GM23338 (cell line): ENCODE results near the gene FBN2. TPM values are rescaled to one million over a fixed set of nuclear protein-coding genes. Genes with fewer than 3 reads are reported as not detected.

Experiments
- ATAC-seq: fragments of 200-7000 bp; cut with Tn5 transposase; 3 replicates; pipeline ENCODE4 v1.9.1; 2020
- DNase-seq: peaks from one replicate; pipeline ENCODE4 v3.0.0-alpha.2; 2015; ENCODE audit warnings: low spot score
- H2AFZ ChIP-seq: fragments of 200-600 bp; sonication (generic); 2 replicates; pipeline ENCODE4 v1.8.0; 2016; ENCODE audit warnings: antibody characterized with exemption, mild to moderate bottlenecking, moderate library complexity
- H3F3A ChIP-seq: fragments of 200-600 bp; sonication (generic); replicated peaks from 2 replicates; pipeline ENCODE4 v1.8.0; 2017; ENCODE audit warnings: antibody characterized with exemption, mixed run types, low read depth
- H3K27ac ChIP-seq: fragments of 200-600 bp; sonication (generic); 2 replicates; pipeline ENCODE4 v1.6.1; 2016; ENCODE audit warnings: low read depth
- H3K27me3 ChIP-seq: fragments of 200-600 bp; sonication (generic); 2 replicates; pipeline ENCODE4 v1.8.0; 2016; ENCODE audit warnings: mild to moderate bottlenecking, mixed run types, moderate library complexity; ENCODE audit not compliant: insufficient read depth
- H3K36me3 ChIP-seq: fragments of 200-600 bp; sonication (generic); 2 replicates; pipeline ENCODE4 v1.8.0; 2016; ENCODE audit warnings: mild to moderate bottlenecking; ENCODE audit not compliant: insufficient read depth
- H3K4me1 ChIP-seq: fragments of 200-600 bp; sonication (generic); 2 replicates; pipeline ENCODE4 v1.8.0; 2016; ENCODE audit warnings: mild to moderate bottlenecking, moderate library complexity; ENCODE audit not compliant: insufficient read depth
- H3K4me2 ChIP-seq: fragments of 200-600 bp; sonication (generic); 2 replicates; pipeline ENCODE4 v1.7.1; 2017; ENCODE audit warnings: mixed run types
- H3K4me3 ChIP-seq: fragments of 200-600 bp; sonication (generic); 2 replicates; pipeline ENCODE4 v1.6.1; 2016; ENCODE audit warnings: mixed run types
- H3K79me2 ChIP-seq: fragments of 200-600 bp; sonication (generic); replicated peaks from 2 replicates; pipeline ENCODE4 v1.8.0; 2017; ENCODE audit warnings: mild to moderate bottlenecking; ENCODE audit not compliant: insufficient read depth
- H3K9me2 ChIP-seq: fragments of 200-600 bp; sonication (generic); 2 replicates; pipeline ENCODE4 v1.8.0; 2017; ENCODE audit not compliant: insufficient read depth
- H4K20me1 ChIP-seq: fragments of 200-600 bp; sonication (generic); replicated peaks from 2 replicates; pipeline ENCODE4 v1.8.0; 2017; ENCODE audit warnings: mild to moderate bottlenecking; ENCODE audit not compliant: insufficient read depth
- H3K27ac Mint-ChIP-seq: 2 replicates; pipeline ENCODE4 v1.8.0; 2020; ENCODE audit warnings: inconsistent platforms, mild to moderate bottlenecking, moderate library complexity, mixed read lengths
- H3K27me3 Mint-ChIP-seq: 3 replicates; pipeline ENCODE4 v1.8.0; 2022; ENCODE audit warnings: low read depth, mild to moderate bottlenecking, moderate library complexity, mixed read lengths, inconsistent platforms; ENCODE audit not compliant: insufficient read depth, poor library complexity
- H3K36me3 Mint-ChIP-seq: 3 replicates; pipeline ENCODE4 v1.8.0; 2021; ENCODE audit warnings: low read depth, mild to moderate bottlenecking, inconsistent platforms, moderate library complexity, mixed read lengths
- H3K4me1 Mint-ChIP-seq: 3 replicates; pipeline ENCODE4 v1.8.0; 2020; ENCODE audit warnings: mild to moderate bottlenecking, inconsistent platforms, mixed read lengths
- H3K4me3 Mint-ChIP-seq: 3 replicates; pipeline ENCODE4 v1.8.0; 2021; ENCODE audit warnings: moderate library complexity, mild to moderate bottlenecking, inconsistent platforms, mixed read lengths
- H3K9me3 Mint-ChIP-seq: 3 replicates; pipeline ENCODE4 v1.8.0; 2020; ENCODE audit warnings: moderate library complexity, mild to moderate bottlenecking, inconsistent platforms, mixed read lengths
- CREB1 ChIP-seq: fragments of 250-450 bp; sonication (Bioruptor Pico); IDR thresholded peaks from 2 replicates; pipeline ENCODE4 v1.5.0; 2020; ENCODE audit warnings: low read depth, mild to moderate bottlenecking, moderate library complexity
- CTCF ChIP-seq, 2 experiments: fragments of 200-600 bp in 1 of 2; sonication (generic) in 1 of 2; conservative IDR thresholded peaks; 2 replicates each; pipeline versions ENCODE4 v1.5.1 to v1.6.1; 2016 to 2017; ENCODE audit warnings: antibody characterized with exemption in 2 of 2, low read depth in 2 of 2, mild to moderate bottlenecking in 2 of 2, moderate library complexity in 1 of 2
- ETS1 ChIP-seq: IDR thresholded peaks from 2 replicates; pipeline ENCODE4 v1.6.1; 2016; ENCODE audit warnings: antibody characterized with exemption
- EZH2 ChIP-seq: fragments of 200-600 bp; sonication (generic); IDR thresholded peaks from one replicate; pipeline ENCODE4 v1.8.0; 2017; ENCODE audit warnings: antibody characterized with exemption, mild to moderate bottlenecking, low read depth; ENCODE audit not compliant: unreplicated experiment
- EZH2phosphoT487 ChIP-seq: fragments of 200-600 bp; sonication (generic); IDR thresholded peaks from one replicate; pipeline ENCODE4 v1.8.1; 2018; ENCODE audit warnings: antibody characterized with exemption; ENCODE audit not compliant: unreplicated experiment
- JUNB ChIP-seq: IDR thresholded peaks from one replicate; pipeline ENCODE4 v1.6.1; 2016; ENCODE audit warnings: antibody characterized with exemption; ENCODE audit not compliant: unreplicated experiment
- NANOG ChIP-seq: IDR thresholded peaks from 2 replicates; pipeline ENCODE4 v1.6.1; 2016; ENCODE audit warnings: antibody characterized with exemption, borderline replicate concordance
- POLR2AphosphoS5 ChIP-seq: IDR thresholded peaks from 2 replicates; pipeline ENCODE4 v1.6.1; 2016; ENCODE audit warnings: antibody characterized with exemption, low read depth
- STAT1 ChIP-seq: IDR thresholded peaks from one replicate; pipeline ENCODE4 v1.6.1; 2016; ENCODE audit warnings: antibody characterized with exemption; ENCODE audit not compliant: unreplicated experiment
- ZNF114 ChIP-seq: fragments of 250-450 bp; sonication (Bioruptor Pico); IDR thresholded peaks from 2 replicates; pipeline ENCODE4 v1.5.0; 2020; ENCODE audit warnings: mild to moderate bottlenecking, moderate library complexity
- ZNF331 ChIP-seq: fragments of 250-450 bp; sonication (Bioruptor Pico); IDR thresholded peaks from 2 replicates; pipeline ENCODE4 v1.5.0; 2020; ENCODE audit warnings: low read depth, mild to moderate bottlenecking, moderate library complexity
- ZNF462 ChIP-seq: fragments of 250-450 bp; sonication (Bioruptor Pico); IDR thresholded peaks from 2 replicates; pipeline ENCODE4 v1.5.0; 2020; ENCODE audit warnings: mild to moderate bottlenecking, moderate library complexity
- polyA plus RNA-seq: library from polyadenylated mRNA; unstranded; fragments of >200 nt; fragmentation: Nextera tagmentation; extraction: Ambion mirVana; gene quantifications from 2 replicates; pipeline ENCODE4 v1.2.1, GENCODE V29; 2016
- total RNA-seq: library from RNA; depleted of rRNA; stranded (reverse); fragments of >200 nt; shearing (Covaris generic); gene quantifications from 2 replicates; pipeline ENCODE4 v1.2.3, GENCODE V29; 2014

FBN2 gene
- total and polyA plus RNA-seq, 2 experiments from 2014 or later, result 2.6 to 13.6 TPM

- no peak for TF ChIP-seq ZNF331 (CRISPR knock-in tag)
- no peak for TF ChIP-seq ETS1
- TF ChIP-seq EZH2phosphoT487, result no peak
These were observed 197.4 kb downstream of the FBN2 start (continued) for GRCh38 chr5:128340648-128341047.

- Histone ChIP-seq H3K4me3 (no peak overlapping the region), H3K9me2 (peaks cover 3% of the 10 kb centered on the region; the same call in 1 of the 2 replicates), H3K27ac (no peak overlapping the region), H3K4me1 (no peaks in the 10 kb centered on the region), H3F3A (no peaks in the 10 kb centered on the region), H3K27me3 (no peaks in the 10 kb centered on the region), H3K4me2 (no peak overlapping the region), H3K79me2 (no peaks in the 10 kb centered on the region), H2AFZ (no peak overlapping the region), H3K36me3 (no peaks in the 10 kb centered on the region), H4K20me1 (no peaks in the 10 kb centered on the region)
- no peak overlapping the region for H3K27ac Mint-ChIP-seq
- H3K4me3 Mint-ChIP-seq, result no peak overlapping the region
- no peaks in the 10 kb centered on the region for H3K9me3 Mint-ChIP-seq
- ATAC-seq (no peak; the same call in 2 of the 3 replicates), DNase-seq (no peak)
- H3K36me3 Mint-ChIP-seq, result peaks cover 26% of the 10 kb centered on the region
- no peaks in the 10 kb centered on the region for H3K4me1 Mint-ChIP-seq
- H3K27me3 Mint-ChIP-seq, result no peaks in the 10 kb centered on the region
- TF ChIP-seq ZNF114 (CRISPR knock-in tag) (no peak), NANOG (no peak), EZH2phosphoT487 (no peak), ETS1 (no peak), POLR2AphosphoS5 (no peak), ZNF331 (CRISPR knock-in tag) (no peak), EZH2 (no peak), CTCF (conservative IDR thresholded peaks at IDR 0.05; ENCODE audit: low read depth in 2 of 2) (no peak), ZNF462 (CRISPR knock-in tag) (no peak), CREB1 (CRISPR knock-in tag) (no peak), JUNB (no peak), STAT1 (no peak)
These were observed 198.5 kb downstream of the FBN2 start for GRCh38 chr5:128339585-128339984.
